Dedifferentiated amniotic fluid mesenchymal stem cell (primary cell): ENCODE results near the gene GGCX.

ENCODE experiments used
- DNase-seq: peaks from one replicate; pipeline ENCODE4 v3.0.0-alpha.2; 2016; ENCODE audit errors: extremely low spot score

Gene GGCX

DNA sequence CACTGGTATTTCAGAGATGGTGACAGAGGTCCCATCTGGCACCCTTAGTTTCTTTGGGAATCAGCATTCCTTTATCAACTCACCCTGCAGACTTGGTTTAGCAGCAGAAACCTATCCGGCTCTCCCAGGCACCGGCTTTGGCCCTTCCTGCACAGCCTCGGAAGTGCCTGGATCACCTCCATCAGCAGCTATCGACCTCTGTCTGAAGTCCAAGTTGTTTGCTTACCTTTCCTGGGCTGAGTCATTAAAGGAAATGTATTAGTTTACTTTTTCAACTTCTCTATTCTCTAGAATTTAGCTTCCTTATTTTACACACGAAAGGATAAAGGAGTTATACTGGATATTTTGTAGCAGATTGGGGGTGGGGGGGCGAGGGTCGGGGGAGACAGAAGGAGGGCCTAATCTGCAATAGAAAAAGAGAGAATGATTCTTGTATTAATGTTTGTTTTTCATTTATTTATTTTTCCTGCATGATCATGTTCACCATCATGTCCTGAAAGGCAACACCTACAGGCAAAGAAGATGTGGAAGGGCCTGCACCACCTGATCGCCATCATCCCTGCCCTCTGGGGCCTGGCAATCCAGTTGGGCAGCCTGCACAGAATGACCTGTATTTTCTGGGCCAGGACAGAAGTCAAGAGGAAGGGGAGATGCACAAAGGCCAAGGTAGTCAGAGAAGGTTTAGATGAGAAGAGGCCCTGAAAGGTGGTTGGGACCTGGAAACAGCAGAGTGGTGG, 44.5 kb downstream of the GGCX start:
- no peak for DNase-seq

DNA sequence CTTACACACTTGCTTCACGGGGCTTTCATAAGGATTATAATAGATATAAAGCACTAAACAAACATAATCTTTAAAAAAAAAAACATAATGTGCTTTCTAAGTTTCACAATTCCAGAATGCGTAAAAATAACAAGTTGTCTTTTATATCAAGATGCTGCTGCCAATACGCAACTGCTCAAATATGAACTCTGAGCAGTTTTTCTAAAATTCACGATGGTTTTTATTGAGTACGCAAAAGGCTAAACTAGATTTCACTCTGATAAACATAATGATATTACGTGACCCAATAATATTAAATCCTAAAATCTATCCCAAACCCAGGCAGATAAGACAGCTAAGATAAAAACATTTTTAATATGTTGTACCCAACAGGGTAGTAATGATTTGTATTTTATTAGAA, 47.0 kb downstream of the GGCX start:
- DNase-seq = no peak

DNA sequence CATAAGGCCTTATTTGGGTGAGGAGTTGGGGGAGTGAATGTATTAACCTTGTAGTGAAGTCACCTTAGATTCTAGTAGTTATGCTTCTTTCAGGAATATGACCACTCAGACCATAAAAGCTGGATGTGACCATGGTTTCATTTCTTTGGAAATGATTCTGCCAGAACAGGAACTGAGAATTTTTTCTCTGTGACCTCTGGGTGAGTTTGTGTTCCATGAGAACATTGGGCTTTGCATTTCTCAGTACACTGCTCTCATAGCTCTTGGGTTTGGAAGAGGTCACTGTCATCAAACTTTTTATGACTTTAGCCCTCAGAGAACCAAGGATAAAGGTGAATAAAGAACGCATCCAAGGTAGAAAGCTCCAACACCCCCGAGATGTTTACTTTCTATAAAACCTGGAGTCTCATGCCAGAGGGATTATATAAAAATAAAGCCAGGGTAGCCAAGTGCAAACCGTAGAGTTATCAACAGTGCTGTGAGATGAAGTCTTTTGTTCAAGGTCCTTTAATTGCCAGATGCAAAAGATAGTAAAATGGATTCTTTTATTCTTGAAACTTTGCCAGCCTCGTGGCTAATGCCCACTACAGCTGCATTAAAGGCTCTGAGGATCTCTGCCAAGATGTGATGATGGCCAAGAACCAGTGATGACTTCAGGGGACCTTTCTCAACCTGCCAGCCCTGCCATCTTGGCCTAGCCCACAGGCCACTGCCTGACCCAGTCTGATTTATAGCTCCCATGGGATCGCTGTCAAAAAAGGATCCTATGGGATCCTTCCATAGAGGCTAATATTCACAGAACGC, 50.1 kb downstream of the GGCX start:
- DNase-seq = no peak

DNA sequence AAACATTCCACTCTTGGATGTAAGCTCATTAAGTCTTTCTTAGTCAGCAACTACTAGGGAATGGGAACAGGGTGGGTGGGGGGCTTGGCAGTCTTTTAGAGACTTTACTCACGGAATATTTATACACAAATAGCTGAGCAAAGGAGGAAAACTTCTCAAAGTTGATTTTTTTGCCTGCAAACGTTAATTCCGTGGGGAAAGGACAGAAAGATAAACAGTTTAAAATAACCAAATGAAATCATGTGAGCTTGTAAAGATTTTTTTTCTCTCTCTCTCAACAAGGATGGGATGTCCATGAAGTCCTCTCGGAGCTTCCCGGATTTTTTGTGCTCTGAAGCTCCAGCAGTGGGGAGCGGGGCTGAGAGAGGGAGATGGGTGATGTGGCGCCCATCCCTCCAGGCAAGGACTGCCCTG, 54.5 kb downstream of the GGCX start:
- DNase-seq = peak; percentile 29

DNA sequence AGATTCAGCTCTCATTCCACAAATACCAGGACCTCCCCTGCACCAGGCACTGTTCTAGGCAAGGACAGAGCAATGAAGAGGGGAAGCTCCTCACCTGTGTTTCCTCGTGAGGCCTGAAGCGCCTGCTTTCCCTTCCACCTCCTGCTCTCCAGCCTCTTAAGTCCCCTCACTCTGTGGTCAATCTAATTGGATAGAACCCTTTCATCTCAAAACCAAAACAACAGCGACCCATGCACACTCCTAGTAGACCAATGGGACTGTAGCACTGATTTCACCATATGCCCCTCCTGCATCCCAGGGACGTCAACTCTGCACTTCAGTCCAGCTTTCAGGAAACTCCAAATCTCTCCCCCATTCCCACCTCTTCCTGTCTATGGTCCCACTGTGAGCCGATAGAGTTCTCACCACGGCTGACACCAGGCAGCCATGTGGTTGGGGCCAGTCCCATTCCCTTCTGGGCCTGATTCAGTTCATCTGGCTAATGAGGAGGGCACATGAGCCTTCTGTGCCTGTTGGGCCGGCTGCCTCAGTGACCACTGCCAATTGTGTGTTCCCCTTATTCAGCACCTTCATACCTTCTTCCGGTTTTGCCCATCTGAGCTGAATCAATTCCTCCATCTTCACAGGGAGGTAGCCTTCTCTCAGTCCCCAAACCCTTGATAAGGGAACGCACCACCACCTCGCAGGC, 55.6 kb downstream of the GGCX start:
- no peak for DNase-seq

DNA sequence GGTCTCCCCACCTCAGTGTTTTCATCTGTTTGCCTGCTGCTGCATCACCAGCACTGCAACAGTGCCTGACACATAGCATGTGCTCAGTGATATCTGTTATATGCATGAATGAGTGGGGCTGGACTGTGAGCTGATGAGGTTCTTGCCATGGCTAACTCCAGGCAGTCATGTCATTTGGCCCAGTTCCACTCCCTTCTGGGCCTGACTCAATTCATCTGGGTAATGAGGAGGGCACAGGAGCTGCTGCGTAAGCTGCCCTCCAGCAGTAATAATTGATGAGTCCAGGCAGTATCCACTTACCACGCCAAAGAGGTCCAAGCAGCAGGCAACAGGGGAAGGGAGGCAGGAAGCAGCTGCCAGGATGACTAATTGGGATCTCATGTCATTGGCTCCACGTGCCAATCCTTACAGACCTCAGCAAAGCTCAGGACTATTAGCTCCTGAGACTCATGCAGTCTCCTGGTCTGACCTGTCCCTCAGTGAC, 56.5 kb downstream of the GGCX start:
- peak; percentile 83 for DNase-seq

DNA sequence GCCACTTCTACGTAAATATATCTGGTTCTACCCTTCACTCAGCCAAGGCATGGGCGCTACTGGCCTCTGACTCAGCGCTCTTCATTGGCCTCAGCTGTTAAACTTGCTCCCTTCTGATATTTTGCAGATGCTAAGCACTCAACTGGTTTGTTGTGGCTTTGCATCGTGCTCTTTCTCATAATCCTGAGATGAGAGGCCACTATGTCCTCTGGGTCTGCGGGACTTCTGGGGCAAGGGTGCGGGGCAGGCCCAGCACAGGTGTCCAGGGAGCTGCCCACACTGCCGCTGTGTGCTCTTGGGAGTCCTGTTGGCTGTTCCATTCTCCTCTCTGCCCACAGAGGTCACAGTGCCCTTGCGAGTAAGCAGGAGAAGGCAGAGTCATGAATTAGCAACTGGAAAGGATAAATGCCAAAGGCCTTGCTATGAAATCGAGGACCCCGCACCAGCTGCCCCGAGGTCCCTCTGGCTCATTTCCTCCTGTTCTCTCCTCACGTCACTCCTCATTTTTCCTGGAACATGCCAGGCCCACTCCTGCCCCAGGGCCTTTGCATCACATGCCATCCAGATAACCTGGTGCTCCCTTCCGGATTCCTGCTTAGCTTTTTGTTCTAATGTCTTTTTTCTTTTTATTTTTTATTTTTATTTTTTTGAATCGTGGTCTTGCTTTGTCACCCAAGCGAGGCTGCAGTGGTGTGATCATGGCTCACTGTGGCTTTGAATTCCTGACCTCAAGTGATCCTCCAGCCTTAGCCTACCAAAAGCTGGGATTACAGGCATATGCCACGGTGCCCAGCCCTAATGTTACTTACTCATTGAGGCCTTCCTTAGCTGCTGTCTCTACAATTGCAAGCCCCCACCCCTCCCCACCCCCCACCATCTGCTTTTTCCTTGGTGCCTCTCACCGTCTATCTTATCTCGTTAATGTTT, 57.2 kb downstream of the GGCX start:
- peak; percentile 46 for DNase-seq

DNA sequence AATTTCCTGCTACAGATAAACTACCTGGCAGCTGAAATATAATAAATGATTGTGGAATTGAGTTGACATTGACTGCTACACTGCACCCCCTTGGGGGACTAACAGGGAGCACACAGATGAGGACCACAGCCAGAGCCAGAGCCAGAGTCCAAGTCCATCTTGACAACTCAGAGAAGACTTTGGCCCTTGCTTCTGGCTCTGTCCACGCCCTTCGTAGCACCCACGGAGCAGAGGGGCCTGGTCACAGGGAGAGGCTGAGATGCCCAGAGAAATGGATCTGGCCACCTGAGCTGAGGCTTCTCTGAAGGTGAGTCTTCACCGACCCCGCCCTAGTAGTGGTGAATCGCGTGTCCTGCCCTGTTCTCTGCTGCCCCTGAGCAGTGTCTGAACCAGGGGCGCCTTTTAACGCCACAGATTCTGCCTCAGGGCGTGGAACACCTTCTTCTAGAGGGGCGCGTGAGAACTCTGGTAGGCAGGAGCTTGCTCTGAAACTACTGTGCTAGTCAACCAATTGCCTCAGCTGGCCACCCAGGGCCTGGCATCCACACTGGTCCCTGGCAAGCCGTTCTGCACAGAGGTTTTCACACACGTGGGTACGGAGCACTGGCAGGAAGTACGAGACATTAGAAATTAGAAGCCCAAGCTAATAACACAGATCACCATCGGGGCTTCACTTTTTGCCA, 58.0 kb downstream of the GGCX start:
- DNase-seq = no peak

DNA sequence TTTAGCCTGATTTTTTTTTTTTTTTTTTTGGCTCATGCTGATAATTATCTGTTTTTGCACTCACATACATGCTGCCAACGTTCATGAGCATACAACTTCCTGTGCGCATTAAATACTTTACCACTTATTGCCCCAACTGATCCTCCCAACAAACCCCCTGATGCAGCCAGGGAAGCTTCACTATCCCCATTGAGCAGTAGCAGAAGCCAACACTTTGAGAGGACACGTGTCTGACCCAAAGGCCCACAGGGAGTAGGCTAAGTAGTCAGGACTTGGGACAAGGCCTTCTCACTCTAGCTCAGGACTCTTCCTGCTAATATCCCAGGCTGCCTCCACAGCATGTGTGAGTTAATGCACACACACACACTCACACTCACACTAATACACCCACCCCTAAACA, 58.6 kb downstream of the GGCX start:
- DNase-seq = no peak

DNA sequence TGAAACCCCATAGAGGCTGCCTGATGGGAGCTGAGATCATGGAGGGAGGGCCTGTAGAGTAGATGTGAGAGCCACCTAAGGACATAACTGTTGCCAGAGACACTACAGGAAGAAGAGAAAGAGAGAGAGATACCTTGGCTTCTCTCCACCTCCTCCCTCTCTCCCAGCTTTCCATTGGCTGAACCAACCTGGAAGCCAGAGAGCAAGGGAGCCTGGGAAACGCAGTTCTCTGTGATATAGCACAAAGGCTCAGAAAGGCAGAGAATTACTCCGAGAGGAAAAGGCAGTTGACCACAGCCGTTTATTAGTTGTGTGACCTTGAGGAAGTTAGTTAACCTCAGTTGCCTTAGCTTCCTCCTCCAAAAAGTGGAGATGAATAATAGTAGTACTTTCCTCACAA, 60.0 kb downstream of the GGCX start:
- no peak for DNase-seq

DNA sequence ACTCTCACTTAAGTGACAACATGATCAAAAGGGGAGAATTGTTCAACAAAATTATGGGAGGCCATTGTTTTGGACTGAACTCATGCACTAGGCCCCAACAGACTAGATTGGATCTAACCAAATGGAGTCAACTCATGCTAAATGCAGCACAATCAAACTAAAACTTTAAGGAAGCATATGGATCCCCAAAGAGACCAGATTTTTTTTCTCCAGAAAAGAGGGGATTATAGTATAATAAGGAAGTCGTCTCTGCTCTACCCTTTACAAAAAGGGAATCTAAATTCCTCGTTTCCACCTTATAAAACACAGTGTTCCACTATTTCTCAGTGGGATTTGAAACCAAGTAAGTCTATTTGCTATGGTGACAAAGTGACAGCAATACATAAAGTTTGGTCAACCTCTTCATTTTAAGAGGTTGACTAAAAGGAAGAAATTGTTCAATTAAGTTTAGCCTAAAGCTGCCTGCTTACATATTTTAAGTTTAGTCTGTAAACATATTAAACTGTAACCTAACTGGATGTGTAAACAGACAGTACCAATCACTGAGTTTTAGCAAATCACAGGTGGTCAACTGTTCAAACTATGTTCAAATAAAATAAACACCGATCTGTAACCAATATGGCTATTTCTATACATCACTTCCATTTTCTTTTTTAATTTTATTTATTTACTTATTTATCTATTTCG, 63.2 kb downstream of the GGCX start:
- DNase-seq = no peak

DNA sequence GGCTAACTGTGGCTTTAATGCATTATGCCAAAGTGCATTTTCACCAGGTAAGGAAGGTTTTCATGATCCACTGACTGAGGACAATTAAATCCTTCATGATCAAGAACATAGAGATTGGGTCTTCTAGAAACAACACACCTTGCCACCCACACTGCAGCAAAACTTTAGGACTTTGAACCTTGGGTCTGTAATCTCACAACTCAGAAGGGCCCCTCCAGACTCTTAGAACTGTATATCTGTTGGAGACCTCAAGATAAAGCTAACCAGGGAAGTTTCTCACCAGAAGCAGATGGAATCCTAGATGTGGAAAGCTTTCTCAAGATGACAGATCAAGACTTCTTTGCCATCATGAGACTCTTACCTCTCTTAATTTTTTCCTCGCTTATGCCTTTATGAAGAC, 64.9 kb downstream of the GGCX start:
- no peak for DNase-seq
